ENCODE data around the gene GPR62.
"Not testable (repeated sequence)": the region's sequence is repeated elsewhere in the genome, so short reads cannot be mapped to it uniquely, and the experiment has no call there.

The GPR62 gene, protein sequence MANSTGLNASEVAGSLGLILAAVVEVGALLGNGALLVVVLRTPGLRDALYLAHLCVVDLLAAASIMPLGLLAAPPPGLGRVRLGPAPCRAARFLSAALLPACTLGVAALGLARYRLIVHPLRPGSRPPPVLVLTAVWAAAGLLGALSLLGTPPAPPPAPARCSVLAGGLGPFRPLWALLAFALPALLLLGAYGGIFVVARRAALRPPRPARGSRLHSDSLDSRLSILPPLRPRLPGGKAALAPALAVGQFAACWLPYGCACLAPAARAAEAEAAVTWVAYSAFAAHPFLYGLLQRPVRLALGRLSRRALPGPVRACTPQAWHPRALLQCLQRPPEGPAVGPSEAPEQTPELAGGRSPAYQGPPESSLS

DNA sequence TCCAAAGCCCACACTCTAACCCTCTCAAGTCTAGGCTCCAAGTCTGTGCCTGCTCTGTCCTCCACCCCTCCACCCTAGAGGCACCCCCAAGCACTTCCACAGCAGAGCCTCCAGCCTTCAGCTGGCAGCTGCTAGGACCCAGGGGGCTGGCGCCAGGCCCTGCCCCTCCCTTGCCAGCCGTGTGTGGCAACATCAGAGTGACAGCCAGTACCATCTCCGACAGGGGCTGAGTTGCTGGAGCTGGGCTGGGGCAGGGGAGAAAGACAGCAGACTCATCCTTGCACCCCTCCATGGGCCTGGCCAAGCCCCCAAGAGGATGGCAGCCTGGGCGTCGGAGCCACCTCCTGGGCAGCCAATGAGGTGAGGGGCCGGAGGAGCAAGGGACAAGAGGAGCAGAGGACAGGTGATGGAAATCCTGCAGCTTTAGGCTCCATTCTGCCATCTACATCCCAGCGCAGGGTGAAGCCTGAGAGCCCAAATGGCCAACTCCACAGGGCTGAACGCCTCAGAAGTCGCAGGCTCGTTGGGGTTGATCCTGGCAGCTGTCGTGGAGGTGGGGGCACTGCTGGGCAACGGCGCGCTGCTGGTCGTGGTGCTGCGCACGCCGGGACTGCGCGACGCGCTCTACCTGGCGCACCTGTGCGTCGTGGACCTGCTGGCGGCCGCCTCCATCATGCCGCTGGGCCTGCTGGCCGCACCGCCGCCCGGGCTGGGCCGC lies at the start of gene GPR62:
TSS of gene GPR62 (plus strand) at position 207 of the 718 bp plus-strand sequence. CDS start at position 479, 272 bp downstream.
- DNase-seq (ENCODE audit: low read depth in 2 of 2): no peak

DNA sequence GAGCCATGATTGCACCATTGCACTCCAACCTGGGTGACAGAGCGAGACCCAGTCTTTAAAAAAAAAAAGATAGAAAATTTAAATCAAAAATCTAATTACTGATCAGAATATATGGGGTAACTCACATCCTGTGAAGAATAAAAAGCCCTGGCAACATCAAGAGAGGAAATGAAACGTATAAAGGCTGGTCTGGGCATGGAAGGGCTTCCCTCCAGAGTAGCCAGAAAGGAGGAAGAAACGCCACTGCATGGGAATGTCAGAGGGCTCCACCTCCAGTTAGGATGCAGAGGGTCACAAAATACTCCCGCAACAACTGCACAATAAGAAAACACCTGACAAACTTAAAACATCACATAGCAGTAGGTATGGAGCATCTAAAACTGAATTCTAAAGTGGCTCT lies 47.2 kb upstream of the GPR62 start:
- DNase-seq (ENCODE audit: low read depth in 2 of 2): no peak

DNA sequence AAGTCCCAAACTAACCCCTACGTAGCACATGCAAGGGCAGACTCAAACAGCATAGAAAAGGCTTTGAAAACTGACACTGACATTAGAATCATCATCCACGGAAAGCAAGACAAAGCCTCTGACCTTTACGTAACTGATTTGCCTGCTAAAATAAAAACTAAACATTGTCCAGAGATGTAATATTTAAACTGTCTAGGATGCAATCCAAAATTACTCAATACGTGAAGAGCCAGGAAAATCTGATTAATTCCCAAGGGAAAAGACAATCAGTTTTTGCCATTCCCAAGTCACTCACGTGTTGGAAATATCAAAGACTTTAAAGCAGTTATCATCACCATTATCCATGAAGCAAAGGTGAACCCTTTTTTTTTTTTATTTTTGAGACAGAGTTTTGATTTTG lies 38.8 kb upstream of the GPR62 start:
- DNase-seq (ENCODE audit: low read depth in 2 of 2): no peak

DNA sequence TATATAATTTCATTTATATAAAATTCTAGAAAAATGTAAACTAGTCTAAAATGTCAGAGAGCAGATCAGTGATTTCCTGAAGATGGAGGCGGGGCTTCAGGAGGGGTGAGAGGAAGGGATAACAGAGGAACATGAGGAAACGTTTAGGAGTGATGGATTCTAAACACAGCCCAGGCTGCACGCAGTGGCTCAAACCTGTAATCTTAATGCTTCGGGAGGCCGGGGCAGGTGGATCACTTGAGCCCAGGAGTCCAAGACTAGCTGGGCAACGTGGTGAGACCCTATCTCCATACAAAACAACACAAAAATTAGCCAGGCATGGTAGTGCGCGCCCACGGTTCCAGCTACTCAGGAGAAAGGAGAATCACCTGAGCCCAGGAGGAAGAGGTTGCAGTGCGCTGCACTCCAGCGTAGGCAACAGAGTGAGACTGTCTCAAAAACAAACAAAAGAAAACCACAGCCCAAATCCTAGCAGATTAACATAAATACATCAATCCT lies 34.1 kb upstream of the GPR62 start:
- no peak for DNase-seq (ENCODE audit: low read depth in 2 of 2)

DNA sequence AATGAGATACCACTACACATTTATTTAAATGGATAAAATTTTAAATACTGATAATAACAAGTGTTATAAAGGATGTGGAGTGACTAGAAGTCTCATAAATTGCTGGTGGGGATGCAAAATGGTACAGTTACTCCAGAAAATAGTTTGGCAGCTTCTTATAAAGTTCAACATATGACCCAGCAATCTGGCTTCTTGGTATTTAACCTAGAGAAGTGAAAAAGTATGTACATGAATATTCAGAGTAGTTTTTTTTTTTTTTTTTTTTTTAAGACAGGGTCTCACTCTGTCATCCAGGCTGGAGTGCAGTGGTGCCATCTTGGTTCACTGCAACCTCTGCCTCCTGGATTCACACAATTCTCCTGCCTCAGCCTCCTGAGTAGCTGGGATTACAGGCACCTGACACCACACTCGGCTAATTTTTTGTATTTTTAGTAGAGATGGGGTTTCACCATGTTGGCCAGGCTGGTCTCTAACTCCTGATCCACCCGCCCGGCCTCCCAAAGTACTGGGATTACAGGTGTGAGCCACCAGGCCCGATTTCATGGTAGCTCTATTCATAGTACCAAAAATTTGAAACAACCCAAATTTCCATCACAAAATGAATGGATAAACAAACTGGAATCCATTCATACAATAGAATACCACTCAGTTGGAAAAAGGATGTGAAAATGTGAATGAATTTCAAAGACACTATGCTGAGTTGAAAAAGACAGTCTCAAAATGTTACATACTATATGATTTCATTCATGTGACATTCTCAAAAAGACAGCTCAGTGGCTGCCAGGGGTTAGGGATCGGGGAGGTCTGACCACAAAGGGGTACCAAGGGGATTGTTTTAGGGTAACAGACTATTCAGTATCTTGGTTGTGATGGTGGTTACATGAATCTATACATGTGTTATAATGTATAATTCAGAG lies 27.9 kb upstream of the GPR62 start:
- DNase-seq (ENCODE audit: low read depth in 2 of 2): no peak

DNA sequence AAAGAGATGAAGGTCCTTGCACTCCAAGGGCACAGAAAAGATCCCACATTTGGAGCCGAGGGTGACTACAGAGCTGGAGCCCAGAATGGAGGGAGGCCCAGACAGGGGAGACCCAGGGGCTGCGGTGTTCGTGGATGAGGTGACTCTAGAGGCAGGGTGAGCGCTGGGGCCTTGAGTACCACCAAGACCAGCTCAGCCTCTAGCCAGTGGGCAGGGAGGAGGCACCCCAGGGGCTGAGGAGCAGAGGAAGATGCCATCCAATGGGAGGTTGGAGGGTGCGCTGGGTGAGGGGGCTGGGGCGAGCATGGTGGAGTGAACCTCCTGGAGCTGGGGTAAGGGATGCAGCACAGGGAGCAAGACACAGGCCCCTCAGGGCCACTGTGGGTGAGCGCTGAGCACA lies 26.7 kb upstream of the GPR62 start:
- no peak for DNase-seq (ENCODE audit: low read depth in 2 of 2)

DNA sequence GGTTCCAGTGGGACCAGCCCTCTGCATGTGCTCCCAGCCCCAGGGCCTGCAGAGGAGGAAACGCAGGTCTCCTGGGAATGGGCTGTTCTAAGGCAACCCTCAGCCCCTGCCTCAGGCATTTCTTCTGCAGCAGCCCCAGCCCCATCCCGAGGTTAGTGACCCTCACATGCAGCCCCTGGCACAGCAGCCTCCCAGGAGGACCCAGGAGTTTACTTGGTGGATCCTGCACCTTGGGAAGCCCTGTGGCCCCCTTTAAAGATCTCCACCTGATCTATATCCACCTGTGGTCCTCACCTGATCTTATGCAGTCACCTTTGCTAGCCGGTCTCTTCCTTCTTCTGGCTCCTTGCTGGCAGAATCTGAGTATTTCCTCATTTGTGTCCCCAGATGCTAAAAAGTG lies 26.2 kb upstream of the GPR62 start:
- not testable (repeated sequence) for DNase-seq (ENCODE audit: low read depth in 2 of 2)

DNA sequence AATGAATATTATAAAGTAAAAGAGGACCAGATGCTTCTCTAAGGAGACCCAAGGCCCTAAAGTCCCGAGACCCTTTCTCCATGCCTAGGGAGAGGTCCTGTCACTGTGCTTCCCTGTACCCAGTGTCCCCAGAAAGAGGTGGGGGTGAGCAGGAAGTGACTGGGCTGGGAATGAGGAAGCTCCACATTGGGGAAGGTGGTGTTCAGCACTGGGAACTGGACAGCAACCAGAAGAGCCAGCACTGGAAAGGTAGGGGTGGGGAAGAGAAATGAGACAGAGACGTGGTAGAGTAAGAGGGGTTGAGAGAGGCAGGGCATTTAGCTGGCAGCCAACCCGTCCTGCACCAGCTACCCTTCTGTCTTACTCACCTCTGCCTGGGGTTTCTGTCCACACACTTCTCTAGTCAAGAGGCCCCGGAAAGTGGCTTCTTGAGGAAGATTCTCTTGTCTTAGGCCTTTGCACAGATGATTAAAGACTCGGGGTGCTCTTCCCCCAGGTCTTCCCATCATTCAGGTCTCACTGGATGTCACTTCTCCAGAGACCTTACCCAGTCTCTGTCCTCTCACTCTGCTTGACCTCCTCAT lies 25.7 kb upstream of the GPR62 start:
- no peak for DNase-seq (ENCODE audit: low read depth in 2 of 2)

DNA sequence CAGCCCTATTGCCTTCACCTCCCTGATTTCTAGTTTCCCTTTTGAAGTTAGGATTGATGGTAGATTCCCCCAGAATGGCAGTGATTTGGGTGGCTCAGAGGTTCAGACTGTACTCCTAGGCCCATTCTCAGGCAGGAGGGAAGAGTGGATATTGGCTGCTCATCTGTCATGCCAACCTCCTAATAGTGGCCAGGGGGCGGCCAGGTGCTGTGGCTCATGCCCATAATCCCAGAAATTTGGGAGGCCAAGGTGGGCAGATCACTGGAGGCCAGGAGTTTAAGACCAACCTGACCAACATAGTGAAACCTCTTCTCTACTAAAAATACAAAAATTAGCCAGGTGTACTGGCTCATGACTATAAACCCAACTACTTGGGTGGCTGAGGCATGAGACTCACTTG lies 24.7 kb upstream of the GPR62 start:
- no peak for DNase-seq (ENCODE audit: low read depth in 2 of 2)

DNA sequence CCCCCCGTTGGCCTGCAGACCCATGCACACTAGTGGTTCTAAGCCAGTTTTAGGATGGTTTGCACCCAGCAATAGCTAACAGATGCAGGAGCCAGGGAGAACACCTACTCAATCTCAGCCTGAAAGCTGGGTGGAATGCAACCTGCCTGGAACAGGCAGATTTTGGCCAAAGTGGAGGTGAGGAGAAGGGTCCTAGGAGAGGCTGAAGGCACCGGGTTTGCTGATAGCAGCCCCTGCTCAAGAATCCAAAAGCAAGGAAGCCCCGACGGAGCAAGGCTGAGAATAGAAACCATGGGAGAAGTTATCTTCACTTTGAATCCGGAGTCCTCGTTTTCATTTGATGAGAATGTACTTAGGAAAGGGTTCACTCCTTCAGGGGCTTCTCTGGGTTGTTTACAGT lies 23.4 kb upstream of the GPR62 start:
- no peak for DNase-seq (ENCODE audit: low read depth in 2 of 2)

DNA sequence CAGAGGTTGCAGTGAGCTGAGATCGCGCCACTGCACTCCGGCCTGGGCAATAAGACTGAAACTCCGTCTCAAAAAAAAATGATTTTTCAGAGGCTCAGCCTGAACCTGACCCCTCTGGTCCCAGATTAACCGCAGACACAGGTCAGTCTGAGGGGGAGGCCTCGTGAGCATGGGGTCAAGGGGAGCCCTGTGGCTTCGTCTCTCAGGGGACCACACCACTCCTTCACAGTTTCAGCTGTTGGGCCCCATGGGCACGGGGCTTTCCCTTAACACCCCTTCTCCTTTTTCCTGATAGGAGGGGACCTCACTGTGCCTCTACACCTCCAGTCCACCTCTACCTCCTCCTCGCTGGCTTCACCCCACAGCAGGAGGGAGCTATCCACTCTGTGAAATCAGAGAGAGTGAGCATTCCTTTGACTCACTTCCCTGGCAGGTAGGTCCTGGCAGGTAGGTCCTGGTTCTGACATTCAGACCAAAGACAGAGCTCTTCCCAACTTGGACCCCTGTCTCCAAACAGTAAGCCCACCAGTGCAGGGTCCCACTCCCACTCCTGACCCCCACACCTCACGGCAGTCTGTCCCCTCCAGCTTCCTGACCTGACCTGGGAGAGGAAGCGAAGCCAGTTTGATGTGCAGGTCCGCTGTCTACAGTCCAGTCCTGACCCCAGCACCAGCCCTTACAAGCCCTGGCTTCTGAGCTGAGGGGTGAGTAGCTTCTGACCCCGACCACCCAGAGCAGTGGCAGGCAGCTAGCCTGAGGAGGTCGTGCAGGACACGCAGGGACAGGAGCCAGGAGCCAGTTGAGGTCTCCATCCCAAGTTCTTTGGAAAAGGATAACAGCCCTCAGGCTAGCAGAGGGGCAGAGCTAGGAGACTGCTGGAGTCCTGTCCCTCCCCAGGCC lies 22.5 kb upstream of the GPR62 start:
- DNase-seq (ENCODE audit: low read depth in 2 of 2): no peak

DNA sequence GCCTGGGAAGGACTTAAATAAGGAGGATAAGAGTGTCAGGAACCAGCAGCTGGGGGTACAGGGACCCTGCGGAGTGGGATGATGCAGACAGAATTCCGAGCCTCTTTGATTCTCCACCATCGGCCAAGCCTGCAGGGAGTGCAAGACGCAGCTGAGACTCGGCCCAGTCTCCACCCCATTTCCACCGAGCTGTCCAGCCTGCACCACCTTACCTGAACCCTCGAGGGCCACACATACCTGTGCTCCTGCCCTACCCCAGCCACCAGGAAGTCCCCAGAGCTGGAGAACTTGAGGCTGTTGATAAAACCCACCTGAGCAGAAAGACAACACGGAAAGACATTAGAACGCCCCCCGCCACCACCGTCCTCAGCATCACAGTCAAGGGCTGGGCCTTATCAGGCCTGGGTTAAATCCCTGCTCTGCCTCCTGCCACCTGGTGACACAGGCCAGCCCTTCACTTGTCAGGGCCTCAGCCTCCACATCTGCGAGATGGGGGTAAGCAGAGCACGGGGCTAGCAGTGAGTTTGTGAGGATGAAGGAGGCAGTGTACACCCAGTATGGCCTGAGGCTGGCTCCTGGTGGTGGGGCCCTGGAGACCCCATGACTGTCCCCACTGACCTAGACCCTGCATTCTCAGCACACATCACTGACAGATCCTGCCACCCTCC lies 21.6 kb upstream of the GPR62 start:
- no peak for DNase-seq (ENCODE audit: low read depth in 2 of 2)

DNA sequence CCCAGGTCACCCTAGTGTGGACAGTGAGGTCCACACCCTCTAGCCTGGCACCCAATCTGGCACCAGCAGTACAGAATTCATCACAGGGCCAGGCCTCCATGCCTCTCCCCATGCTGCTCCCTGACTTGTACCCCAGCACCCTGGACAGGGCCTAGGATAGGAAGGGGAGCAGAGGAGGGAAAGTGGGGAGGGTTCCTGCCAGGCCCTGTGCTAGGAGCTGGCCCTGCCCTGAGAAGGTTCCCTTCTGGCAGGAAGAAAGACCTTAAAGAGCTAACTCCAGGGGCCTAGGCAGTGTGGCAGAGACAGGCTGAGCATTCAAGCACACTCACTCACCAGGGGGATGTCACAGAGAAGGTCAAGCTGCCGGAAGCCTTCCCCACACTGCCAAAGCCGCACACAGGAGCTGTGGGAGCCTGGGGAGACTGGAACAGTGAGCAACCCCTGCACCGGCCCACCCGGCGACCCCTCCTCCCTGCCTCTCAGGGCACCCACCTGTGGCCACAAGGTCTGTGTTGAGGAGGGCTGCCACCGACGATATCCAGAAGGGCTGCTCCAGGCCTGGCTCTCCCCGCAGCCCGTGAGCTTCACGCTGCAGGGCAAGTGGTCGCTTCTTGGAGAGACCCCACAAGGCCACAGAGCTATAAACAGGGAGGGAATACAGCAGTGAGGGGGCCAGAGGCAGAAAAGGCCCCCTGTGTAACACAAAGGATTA lies 20.9 kb upstream of the GPR62 start:
- no peak for DNase-seq (ENCODE audit: low read depth in 2 of 2)

DNA sequence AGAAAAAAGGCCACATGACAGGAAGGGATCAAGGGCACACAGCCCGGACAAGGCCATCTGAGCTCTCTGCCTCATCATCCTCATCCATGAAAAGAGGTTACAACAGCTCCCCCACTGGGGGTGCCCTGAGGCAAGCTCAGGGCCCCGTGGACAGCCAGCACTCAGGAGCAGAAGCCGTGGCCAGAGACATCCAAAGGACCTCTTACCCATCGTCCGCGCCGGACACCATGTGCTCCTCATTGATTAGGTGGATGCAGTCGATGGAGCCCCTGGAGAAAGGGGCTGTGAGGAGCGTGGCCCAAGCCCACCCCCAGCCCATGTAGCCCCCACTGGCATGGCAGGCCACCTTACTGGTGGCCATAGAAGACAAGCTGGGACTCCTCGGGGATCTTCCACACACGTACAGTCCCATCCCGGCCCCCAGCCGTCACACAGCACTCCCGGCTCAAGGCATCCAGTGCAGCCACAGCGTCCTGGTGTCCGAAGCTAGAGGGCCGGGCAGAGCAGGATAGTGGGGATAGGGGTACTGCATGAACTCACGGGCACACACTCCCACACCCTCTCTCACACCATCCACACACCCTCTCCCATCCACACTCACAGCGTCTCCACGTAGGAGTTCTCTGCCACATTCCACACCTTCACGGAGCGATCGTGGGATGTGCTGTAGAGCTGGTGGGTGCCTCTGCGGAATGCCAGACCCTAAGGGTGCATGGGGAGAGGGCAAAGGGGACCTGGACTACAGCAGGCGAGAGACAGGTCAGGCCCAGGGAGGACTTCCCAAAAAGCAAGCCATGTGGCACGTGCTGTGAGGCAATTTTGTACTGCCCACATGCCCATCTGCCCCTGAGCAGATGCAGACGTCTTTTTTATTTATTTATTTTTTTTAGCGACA lies 19.9 kb upstream of the GPR62 start:
- no peak for DNase-seq (ENCODE audit: low read depth in 2 of 2)

DNA sequence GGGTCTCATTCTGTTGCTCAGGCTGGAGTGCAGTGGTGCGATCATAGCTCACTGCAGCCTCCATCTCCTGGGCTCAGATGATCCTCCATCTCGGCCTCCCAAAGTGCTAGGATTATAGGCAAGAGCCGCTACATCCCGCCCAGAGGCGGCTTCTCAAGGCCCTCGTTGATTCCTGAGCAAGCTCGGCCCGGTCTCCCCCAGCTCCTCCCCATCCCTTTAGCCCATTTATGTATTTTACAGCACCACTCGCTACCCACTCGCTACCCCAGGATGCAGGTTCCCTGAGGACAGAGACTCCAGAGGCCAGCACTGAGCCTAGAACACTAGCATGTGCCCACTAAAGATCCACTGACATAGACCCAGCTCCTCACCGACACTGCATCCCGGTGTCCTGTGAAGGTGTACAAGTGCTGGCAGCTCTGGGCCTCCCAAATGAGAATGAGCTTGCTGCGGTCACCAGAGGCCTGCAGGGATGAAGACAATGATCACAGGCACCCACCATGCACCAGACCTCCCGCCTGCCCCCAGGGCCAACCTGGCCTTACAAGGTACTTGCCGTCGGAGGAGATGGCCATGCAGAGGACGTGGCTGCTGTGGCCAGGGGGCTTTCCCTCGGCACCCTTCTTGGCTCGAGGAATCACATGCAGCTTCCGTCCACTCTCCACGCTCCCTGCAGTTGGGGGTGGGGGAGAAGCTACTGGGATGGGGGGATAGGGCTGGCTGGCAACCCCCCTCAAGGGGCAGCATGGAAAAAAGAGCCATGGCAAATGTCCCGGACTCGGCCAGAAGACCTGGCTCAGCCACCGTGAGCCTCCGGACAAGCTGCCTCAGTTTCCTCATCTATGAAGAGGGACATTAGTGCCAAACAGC lies 19.1 kb upstream of the GPR62 start:
- no peak for DNase-seq (ENCODE audit: low read depth in 2 of 2)

DNA sequence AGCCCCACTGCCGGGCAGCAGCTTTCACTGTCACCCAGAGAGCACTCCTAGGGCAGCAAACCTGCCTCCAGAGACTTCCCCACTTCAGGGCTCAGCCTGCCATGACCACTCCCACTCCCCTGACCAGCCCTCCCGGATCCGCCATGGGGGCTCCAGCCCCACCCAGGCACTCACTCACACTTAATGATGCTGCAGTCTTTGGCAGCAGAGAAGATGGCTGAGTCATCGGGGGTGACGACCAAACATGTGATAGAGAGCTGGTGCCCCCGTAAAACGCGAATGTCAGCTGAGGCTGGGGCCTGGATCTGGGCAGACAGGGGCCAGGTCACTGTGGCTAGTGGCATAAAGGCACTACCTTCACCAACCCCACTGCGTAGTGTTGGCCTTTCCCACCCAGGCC lies 18.2 kb upstream of the GPR62 start:
- DNase-seq (ENCODE audit: low read depth in 2 of 2): no peak
